RWPE2 (cell line): ENCODE data around the gene DISP2.

ENCODE experiments used
- ATAC-seq: fragments of 200-7000 bp; cut with Tn5 transposase; 3 replicates; pipeline ENCODE4 v1.9.1; 2021; ENCODE audit warnings: low read depth
- DNase-seq: peaks from one replicate; pipeline ENCODE4 v3.0.0-alpha.2; 2020; ENCODE audit warnings: low spot score
- H3K27ac ChIP-seq: fragments of 450-650 bp; 2 replicates; pipeline ENCODE4 v1.5.1; 2017; ENCODE audit warnings: mild to moderate bottlenecking; ENCODE audit not compliant: poor library complexity, severe bottlenecking
- H3K27me3 ChIP-seq: fragments of 250-450 bp; sonication (Bioruptor Pico); 2 replicates; pipeline ENCODE4 v1.5.1; 2021; ENCODE audit warnings: mild to moderate bottlenecking, moderate library complexity; ENCODE audit not compliant: insufficient read depth, poor library complexity, severe bottlenecking
- H3K36me3 ChIP-seq: fragments of 250-450 bp; sonication (Bioruptor Pico); 2 replicates; pipeline ENCODE4 v1.5.1; 2020; ENCODE audit warnings: low read depth, mild to moderate bottlenecking, moderate library complexity
- H3K4me1 ChIP-seq: fragments of 250-450 bp; sonication (Bioruptor Pico); 2 replicates; pipeline ENCODE4 v1.5.1; 2021; ENCODE audit warnings: mild to moderate bottlenecking, moderate library complexity; ENCODE audit not compliant: insufficient read depth, poor library complexity, severe bottlenecking
- H3K4me3 ChIP-seq: fragments of 250-450 bp; sonication (Bioruptor Pico); 2 replicates; pipeline ENCODE4 v1.5.1; 2021; ENCODE audit warnings: mild to moderate bottlenecking, moderate library complexity; ENCODE audit not compliant: severe bottlenecking
- H3K9me3 ChIP-seq: fragments of 250-450 bp; sonication (Bioruptor Pico); 2 replicates; pipeline ENCODE4 v1.5.1; 2021; ENCODE audit warnings: mild to moderate bottlenecking, moderate library complexity; ENCODE audit not compliant: severe bottlenecking
- CTCF ChIP-seq: fragments of 450-650 bp; IDR thresholded peaks from one replicate; pipeline ENCODE4 v1.5.1; 2017; ENCODE audit warnings: mild to moderate bottlenecking, moderate library complexity; ENCODE audit not compliant: poor library complexity, severe bottlenecking

DISP2 gene

GRCh38 chr15:40357723-40358470 is at the start of gene DISP2:
Gene DISP2 (plus strand): TSS chr15:40358219. CDS start chr15:40358322, 103 bp downstream.
- no peak for TF ChIP-seq CTCF
- Histone ChIP-seq H3K4me1 (peaks cover 20% of the 10 kb centered on the region), H3K27ac (peak within 1 kb of the TSS; percentile 43), H3K27me3 (no peaks in the 10 kb centered on the region), H3K4me3 (peak within 1 kb of the TSS; percentile 38), H3K36me3 (no peaks in the 10 kb centered on the region), H3K9me3 (no peaks in the 10 kb centered on the region)
- ATAC-seq, result peak; percentile 77
- peak; percentile 86 for DNase-seq

GRCh38 chr15:40309344-40309862 is 48.6 kb upstream of the DISP2 start:
- no peak for ATAC-seq
- Histone ChIP-seq H3K27ac (no peak overlapping the region), H3K9me3 (no peaks in the 10 kb centered on the region), H3K4me3 (no peak overlapping the region), H3K4me1 (peaks cover 12% of the 10 kb centered on the region), H3K36me3 (no peaks in the 10 kb centered on the region), H3K27me3 (no peaks in the 10 kb centered on the region)
- DNase-seq, result peak; percentile 36
- no peak for TF ChIP-seq CTCF

GRCh38 chr15:40310001-40310959 is 47.7 kb upstream of the DISP2 start:
- peak; percentile 81 for TF ChIP-seq CTCF
- no peaks in the 10 kb centered on the region for H3K9me3 ChIP-seq
- H3K4me3 ChIP-seq, result no peak overlapping the region
- H3K4me1 ChIP-seq, result peaks cover 20% of the 10 kb centered on the region
- H3K27ac ChIP-seq, result no peak overlapping the region
- H3K36me3 ChIP-seq, result no peaks in the 10 kb centered on the region
- no peak for ATAC-seq
- no peaks in the 10 kb centered on the region for H3K27me3 ChIP-seq
- peak; percentile 57 for DNase-seq

GRCh38 chr15:40310993-40311392 is 47.0 kb upstream of the DISP2 start:
- ATAC-seq (no peak), DNase-seq (peak; percentile 56)
- no peaks in the 10 kb centered on the region for H3K9me3 ChIP-seq

More at GRCh38 chr15:40310993-40311392, 47.0 kb upstream of the DISP2 start:
- H3K27me3 ChIP-seq, result no peaks in the 10 kb centered on the region
- no peak overlapping the region for H3K27ac ChIP-seq
- no peak for TF ChIP-seq CTCF
- no peaks in the 10 kb centered on the region for H3K36me3 ChIP-seq
- H3K4me1 ChIP-seq, result peaks cover 23% of the 10 kb centered on the region
- no peak overlapping the region for H3K4me3 ChIP-seq
